DOHH2 (cell line): Measurements from ENCODE around the gene LYPD6.

ENCODE experiments used
- H3F3A ChIP-seq: fragments of 200-600 bp; sonication (generic), shearing (Covaris generic); 2 replicates; pipeline ENCODE4 v1.6.0; 2016; ENCODE audit warnings: antibody characterized with exemption, mild to moderate bottlenecking; ENCODE audit not compliant: control insufficient read depth, insufficient read depth
- H3K27ac ChIP-seq: fragments of 200-600 bp; sonication (generic); 2 replicates; pipeline ENCODE4 v1.5.1; 2014; ENCODE audit warnings: low read depth, mild to moderate bottlenecking, low read length, moderate library complexity
- H3K27me3 ChIP-seq: fragments of 200-600 bp; sonication (generic); 2 replicates; pipeline ENCODE4 v1.6.1; 2014; ENCODE audit warnings: mild to moderate bottlenecking, low read length, mixed read lengths; ENCODE audit not compliant: control insufficient read depth
- H3K36me3 ChIP-seq: fragments of 200-600 bp; sonication (generic); 2 replicates; pipeline ENCODE4 v1.6.1; 2014; ENCODE audit warnings: mild to moderate bottlenecking, low read length, moderate library complexity, mixed read lengths; ENCODE audit not compliant: control insufficient read depth
- H3K4me1 ChIP-seq: fragments of 200-600 bp; sonication (generic); 2 replicates; pipeline ENCODE4 v1.6.1; 2014; ENCODE audit warnings: mild to moderate bottlenecking, low read length, mixed read lengths; ENCODE audit not compliant: control insufficient read depth
- H3K4me2 ChIP-seq: fragments of 200-600 bp; sonication (generic); 2 replicates; pipeline ENCODE4 v1.6.0; 2014; ENCODE audit warnings: mild to moderate bottlenecking, low read length, moderate library complexity
- H3K4me3 ChIP-seq: fragments of 200-600 bp; sonication (generic); 2 replicates; pipeline ENCODE4 v1.5.1; 2014; ENCODE audit warnings: mild to moderate bottlenecking, low read length, mixed read lengths
- H3K79me2 ChIP-seq: fragments of 200-600 bp; sonication (generic); 2 replicates; pipeline ENCODE4 v1.6.1; 2014; ENCODE audit warnings: mild to moderate bottlenecking, low read length, mixed read lengths; ENCODE audit not compliant: control insufficient read depth
- H3K9me2 ChIP-seq: fragments of 200-600 bp; sonication (generic); replicated peaks from 2 replicates; pipeline ENCODE4 v1.6.1; 2014; ENCODE audit warnings: mild to moderate bottlenecking, low read length, mixed read lengths; ENCODE audit not compliant: control insufficient read depth
- H3K9me3 ChIP-seq: fragments of 200-600 bp; sonication (generic); 2 replicates; pipeline ENCODE4 v1.6.1; 2014; ENCODE audit warnings: antibody characterized with exemption, low read length, mixed read lengths; ENCODE audit not compliant: control insufficient read depth, insufficient read depth
- H4K20me1 ChIP-seq: fragments of 200-600 bp; sonication (generic); 2 replicates; pipeline ENCODE4 v1.6.0; 2014; ENCODE audit warnings: low read depth, mild to moderate bottlenecking, antibody characterized with exemption, low read length, moderate library complexity; ENCODE audit not compliant: control insufficient read depth, insufficient read depth
- EZH2phosphoT487 ChIP-seq: fragments of 200-600 bp; sonication (generic); IDR thresholded peaks from 2 replicates; pipeline ENCODE4 v1.6.1; 2017; ENCODE audit warnings: borderline replicate concordance, mild to moderate bottlenecking, antibody characterized with exemption, low read length, moderate library complexity, mixed read lengths
- TF ChIP-seq, protein P1 (sequence below): fragments of 200-600 bp; sonication (generic); IDR thresholded peaks from one replicate; pipeline ENCODE4 v1.5.1; 2014; ENCODE audit warnings: antibody characterized with exemption, mild to moderate bottlenecking, low read depth, low read length; ENCODE audit not compliant: poor library complexity, severe bottlenecking

Gene LYPD6

DNA sequence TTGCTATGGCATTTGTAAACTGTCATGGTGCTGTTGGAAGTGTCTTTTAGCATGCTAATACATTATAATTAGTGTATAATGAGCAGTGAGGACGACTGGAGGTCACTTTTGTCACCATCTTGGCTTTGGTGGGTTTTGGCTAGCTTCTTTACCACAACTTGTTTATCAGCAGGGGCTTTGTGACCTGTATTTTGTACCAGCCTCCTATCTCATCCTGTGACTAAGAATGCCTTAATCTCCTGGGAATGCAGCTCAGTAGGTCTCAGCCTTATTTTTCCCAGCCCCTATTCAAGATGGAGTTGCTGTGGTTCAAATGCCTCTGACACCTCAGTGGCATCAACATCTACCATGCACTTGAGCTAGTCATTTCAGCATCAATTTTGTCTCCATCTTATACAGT is 29.7 kb downstream of the LYPD6 start:
- Histone ChIP-seq H3K27me3 (no peaks in the 10 kb centered on the region), H3F3A (no peaks in the 10 kb centered on the region), H3K79me2 (no peaks in the 10 kb centered on the region), H4K20me1 (no peaks in the 10 kb centered on the region), H3K4me2 (no peak overlapping the region), H3K9me3 (no peaks in the 10 kb centered on the region), H3K27ac (no peak overlapping the region), H3K4me1 (no peaks in the 10 kb centered on the region), H3K36me3 (no peaks in the 10 kb centered on the region), H3K9me2 (no peaks in the 10 kb centered on the region), H3K4me3 (no peak overlapping the region)
- TF ChIP-seq EZH2phosphoT487 = no peak
- TF ChIP-seq, protein P1, sequence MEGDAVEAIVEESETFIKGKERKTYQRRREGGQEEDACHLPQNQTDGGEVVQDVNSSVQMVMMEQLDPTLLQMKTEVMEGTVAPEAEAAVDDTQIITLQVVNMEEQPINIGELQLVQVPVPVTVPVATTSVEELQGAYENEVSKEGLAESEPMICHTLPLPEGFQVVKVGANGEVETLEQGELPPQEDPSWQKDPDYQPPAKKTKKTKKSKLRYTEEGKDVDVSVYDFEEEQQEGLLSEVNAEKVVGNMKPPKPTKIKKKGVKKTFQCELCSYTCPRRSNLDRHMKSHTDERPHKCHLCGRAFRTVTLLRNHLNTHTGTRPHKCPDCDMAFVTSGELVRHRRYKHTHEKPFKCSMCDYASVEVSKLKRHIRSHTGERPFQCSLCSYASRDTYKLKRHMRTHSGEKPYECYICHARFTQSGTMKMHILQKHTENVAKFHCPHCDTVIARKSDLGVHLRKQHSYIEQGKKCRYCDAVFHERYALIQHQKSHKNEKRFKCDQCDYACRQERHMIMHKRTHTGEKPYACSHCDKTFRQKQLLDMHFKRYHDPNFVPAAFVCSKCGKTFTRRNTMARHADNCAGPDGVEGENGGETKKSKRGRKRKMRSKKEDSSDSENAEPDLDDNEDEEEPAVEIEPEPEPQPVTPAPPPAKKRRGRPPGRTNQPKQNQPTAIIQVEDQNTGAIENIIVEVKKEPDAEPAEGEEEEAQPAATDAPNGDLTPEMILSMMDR = no peak

DNA sequence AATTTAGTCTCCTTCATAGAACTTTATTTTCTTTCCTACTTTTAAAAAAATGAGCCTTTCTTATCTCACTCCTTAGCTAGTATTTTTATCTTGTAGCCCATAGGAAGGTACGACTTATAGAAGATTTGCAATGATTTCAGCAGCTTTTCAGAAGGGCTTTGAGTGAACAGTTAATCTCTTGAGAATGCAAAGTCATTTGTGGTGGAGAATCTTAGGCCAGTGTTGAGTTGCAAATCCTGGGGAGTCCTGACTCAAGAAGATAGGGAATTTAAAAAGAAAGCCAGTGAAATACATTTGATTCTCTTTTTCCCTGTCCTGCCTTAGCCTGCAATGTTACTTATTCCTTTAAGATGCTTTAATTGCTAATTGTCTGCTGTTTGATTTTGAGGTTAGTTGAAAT is 33.6 kb downstream of the LYPD6 start:
- no peaks in the 10 kb centered on the region for H3K27me3 ChIP-seq
- no peaks in the 10 kb centered on the region for H4K20me1 ChIP-seq
- H3K4me1 ChIP-seq = peaks cover 10% of the 10 kb centered on the region
- H3K36me3 ChIP-seq = no peaks in the 10 kb centered on the region
- H3K9me2 ChIP-seq = no peaks in the 10 kb centered on the region
- H3K4me3 ChIP-seq = no peak overlapping the region
- no peak overlapping the region for H3K27ac ChIP-seq
- H3K9me3 ChIP-seq = no peaks in the 10 kb centered on the region
- no peak for TF ChIP-seq EZH2phosphoT487
- TF ChIP-seq, protein P1 = no peak
- no peaks in the 10 kb centered on the region for H3F3A ChIP-seq
- no peak overlapping the region for H3K4me2 ChIP-seq
- no peaks in the 10 kb centered on the region for H3K79me2 ChIP-seq

DNA sequence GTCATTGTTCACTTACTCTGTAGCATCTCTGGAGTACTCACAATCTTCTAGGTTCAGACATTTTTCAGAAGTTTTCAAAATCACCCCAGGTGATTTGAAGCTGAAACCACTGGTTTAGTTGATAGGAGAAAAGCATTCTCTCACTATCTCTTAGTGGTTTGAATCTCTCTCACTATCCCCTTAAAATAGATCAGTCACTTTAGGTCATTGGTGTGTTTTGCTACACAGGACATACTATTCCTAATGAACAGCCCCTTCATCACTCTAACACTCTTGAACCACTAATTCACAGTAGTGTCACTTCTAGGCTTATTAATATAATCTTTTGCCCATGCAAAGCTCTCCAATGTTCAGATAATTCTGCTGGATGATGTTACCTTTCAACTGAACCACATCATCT is 34.5 kb downstream of the LYPD6 start:
- no peaks in the 10 kb centered on the region for H3F3A ChIP-seq
- no peak overlapping the region for H3K4me3 ChIP-seq
- H3K79me2 ChIP-seq = no peaks in the 10 kb centered on the region
- H3K9me3 ChIP-seq = no peaks in the 10 kb centered on the region
- H3K36me3 ChIP-seq = no peaks in the 10 kb centered on the region
- no peak overlapping the region for H3K27ac ChIP-seq
- H4K20me1 ChIP-seq = no peaks in the 10 kb centered on the region
- no peak overlapping the region for H3K4me2 ChIP-seq
- H3K27me3 ChIP-seq = no peaks in the 10 kb centered on the region; the same call in 1 of the 2 replicates
- H3K4me1 ChIP-seq = peaks cover 10% of the 10 kb centered on the region
- no peak for TF ChIP-seq EZH2phosphoT487
- TF ChIP-seq, protein P1 = no peak
- H3K9me2 ChIP-seq = no peaks in the 10 kb centered on the region
